Activated B cell treated with CpG ODN at 0.5 μM for 24 hours (primary cell): ENCODE measurements around the gene DNAJC17. TPM values are rescaled to one million over a fixed set of nuclear protein-coding genes. Genes with fewer than 3 reads are reported as not detected.

Source experiments
- ATAC-seq: fragments of 200-7000 bp; cut with Tn5 transposase; one replicate; pipeline ENCODE4 v1.10.0; 2021; ENCODE audit warnings: low read depth, mild to moderate bottlenecking, moderate library complexity
- CTCF ChIA-PET: fragments of 350-600 bp; sonication (Branson Sonifier 250); formaldehyde crosslinking; loops from one replicate; lab custom pipeline; 2021; ENCODE audit warnings: antibody characterized with exemption; lab: Charles Lee
- POLR2A ChIA-PET: fragments of 350-600 bp; sonication (Branson Sonifier 250); formaldehyde crosslinking; loops from one replicate; lab custom pipeline; 2021; ENCODE audit warnings: antibody characterized with exemption; lab: Charles Lee
- DNase-seq: peaks from one replicate; pipeline ENCODE4 v3.0.0; 2022
- H3K27ac Mint-ChIP-seq: one replicate; pipeline ENCODE4 v1.8.0; 2020; ENCODE audit warnings: mixed read lengths
- H3K27me3 Mint-ChIP-seq: one replicate; pipeline ENCODE4 v1.8.0; 2021; ENCODE audit warnings: mixed read lengths
- H3K36me3 Mint-ChIP-seq: one replicate; pipeline ENCODE4 v1.8.0; 2021; ENCODE audit warnings: low read depth, mixed read lengths
- H3K4me1 Mint-ChIP-seq: one replicate; pipeline ENCODE4 v1.8.0; 2021; ENCODE audit warnings: mixed read lengths
- H3K4me3 Mint-ChIP-seq: one replicate; pipeline ENCODE4 v1.8.0; 2020; ENCODE audit warnings: mild to moderate bottlenecking, mixed read lengths
- H3K9me3 Mint-ChIP-seq: one replicate; pipeline ENCODE4 v1.8.0; 2020; ENCODE audit warnings: mixed read lengths
- CTCF ChIP-seq: fragments of 200-600 bp; IDR thresholded peaks from one replicate; pipeline ENCODE4 v1.8.0; 2022; ENCODE audit warnings: antibody characterized with exemption, mild to moderate bottlenecking
- intact Hi-C: fragments of 100-400 bp; cut with micrococcal nuclease; formaldehyde crosslinking; loops from one replicate; pipeline ENCODE4 v1.15.1; 2024
- total RNA-seq: library from RNA; stranded (reverse); gene quantifications from 2 replicates; pipeline ENCODE4 v1.2.3, GENCODE V29; 2022

The DNAJC17 gene
- total RNA-seq, 1 donor from 2014 or later = 51.0 TPM

GRCh38 chr15:40853241-40853890, 46.1 kb upstream of the DNAJC17 start:
- POLR2A ChIA-PET = no interaction called here
- no peak for DNase-seq
- Mint-ChIP-seq H3K36me3 (peaks cover 22% of the 10 kb centered on the region), H3K27ac (no peak overlapping the region), H3K4me3 (no peak overlapping the region), H3K4me1 (peaks cover 2% of the 10 kb centered on the region), H3K27me3 (no peaks in the 10 kb centered on the region), H3K9me3 (no peaks in the 10 kb centered on the region)
- ATAC-seq = no peak
- CTCF ChIA-PET = no interaction called here
- TF ChIP-seq CTCF = no peak
- intact Hi-C loops = no loop called here

- Mint-ChIP-seq H3K4me1 (peaks cover 7% of the 10 kb centered on the region), H3K27me3 (no peaks in the 10 kb centered on the region), H3K27ac (no peak overlapping the region), H3K36me3 (peaks cover 22% of the 10 kb centered on the region), H3K9me3 (no peaks in the 10 kb centered on the region), H3K4me3 (no peak overlapping the region)
- ChIA-PET POLR2A (no interaction called here), CTCF (no interaction called here)
- no peak for DNase-seq
- TF ChIP-seq CTCF = no peak
- ATAC-seq = no peak
- intact Hi-C loops = no loop called here
These were observed 45.3 kb upstream of the DNAJC17 start for GRCh38 chr15:40852529-40852928.

GRCh38 chr15:40850576-40851112, 43.4 kb upstream of the DNAJC17 start:
- POLR2A ChIA-PET = no interaction called here
- no peak overlapping the region for H3K27ac Mint-ChIP-seq

GRCh38 chr15:40847223-40847961, 40.1 kb upstream of the DNAJC17 start:
- H3K4me3 Mint-ChIP-seq = peak overlapping the region; percentile 38
- no peaks in the 10 kb centered on the region for H3K27me3 Mint-ChIP-seq
- DNase-seq (no peak), ATAC-seq (peak; percentile 53)
- CTCF ChIA-PET = interaction anchor here (1.7 kb wide), 2 partner anchors 10 to 11 kb away, joined by 4 to 7 read pairs; no protein-coding TSS in a partner anchor
- intact Hi-C loops = loop anchor here (5.0 kb wide), 1 partner anchor 105 kb away; the partner anchor contains the start of gene CHAC1
- H3K27ac Mint-ChIP-seq = peak overlapping the region; percentile 64
- H3K9me3 Mint-ChIP-seq = no peaks in the 10 kb centered on the region
- POLR2A ChIA-PET = interaction anchor here (0.6 kb wide), 1 partner anchor 35 kb away, joined by 4 read pairs; no protein-coding TSS in a partner anchor
- H3K36me3 Mint-ChIP-seq = peaks cover 6% of the 10 kb centered on the region
- H3K4me1 Mint-ChIP-seq = peaks cover 39% of the 10 kb centered on the region
- no peak for TF ChIP-seq CTCF

More at GRCh38 chr15:40850576-40851112, 43.4 kb upstream of the DNAJC17 start:
- CTCF ChIA-PET = interaction anchor here (1.3 kb wide), 1 partner anchor 8 kb away, joined by 4 read pairs; no protein-coding TSS in a partner anchor
- H3K27me3 Mint-ChIP-seq = no peaks in the 10 kb centered on the region
- DNase-seq = no peak
- intact Hi-C loops = no loop called here
- H3K36me3 Mint-ChIP-seq = peaks cover 19% of the 10 kb centered on the region
- H3K4me1 Mint-ChIP-seq = peaks cover 26% of the 10 kb centered on the region
- no peak for TF ChIP-seq CTCF
- no peaks in the 10 kb centered on the region for H3K9me3 Mint-ChIP-seq
- no peak overlapping the region for H3K4me3 Mint-ChIP-seq
- ATAC-seq = no peak

DNA sequence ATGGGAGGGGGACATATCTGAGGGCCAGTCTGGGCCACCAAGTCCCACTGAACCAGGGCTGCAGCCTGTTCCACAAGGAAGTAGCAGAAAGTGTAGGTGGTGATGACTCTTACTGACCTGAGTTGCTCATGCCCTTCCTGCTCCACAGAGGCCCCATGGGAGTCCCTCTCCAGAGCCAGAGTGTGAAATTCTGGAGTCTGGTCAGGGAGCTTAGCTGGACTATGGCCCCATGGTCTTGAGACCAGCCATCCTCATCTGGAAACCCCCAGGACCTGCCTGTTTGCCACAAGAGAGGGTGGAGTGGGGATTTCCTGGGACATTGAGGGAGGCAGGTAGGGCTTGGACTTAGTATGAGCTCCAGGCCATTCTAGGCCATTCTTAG, 39.6 kb upstream of the DNAJC17 start:
- H3K27ac Mint-ChIP-seq = peak overlapping the region; percentile 64
- H3K36me3 Mint-ChIP-seq = peaks cover 6% of the 10 kb centered on the region
- H3K4me1 Mint-ChIP-seq = peaks cover 39% of the 10 kb centered on the region
- DNase-seq (no peak), ATAC-seq (no peak)
- intact Hi-C loops = loop anchor here (5.0 kb wide), 1 partner anchor 105 kb away; the partner anchor contains the start of gene CHAC1
- H3K27me3 Mint-ChIP-seq = no peaks in the 10 kb centered on the region
- ChIA-PET CTCF (interaction anchor here (1.7 kb wide), 2 partner anchors 10 to 12 kb away, joined by 4 to 7 read pairs; no protein-coding TSS in a partner anchor), POLR2A (no interaction called here)
- TF ChIP-seq CTCF = no peak
- no peaks in the 10 kb centered on the region for H3K9me3 Mint-ChIP-seq
- H3K4me3 Mint-ChIP-seq = peak overlapping the region; percentile 38
